Right hindlimb (tissue), 1 donor: ENCODE measurements around the gene ABHD6.
"Not testable (repeated sequence)": the region's sequence is repeated elsewhere in the genome, so short reads cannot be mapped to it uniquely, and the experiment has no call there.

ENCODE experiments used
- DNase-seq: peaks from one replicate; pipeline ENCODE4 v3.0.0-alpha.2; 2018

ABHD6 gene

DNA sequence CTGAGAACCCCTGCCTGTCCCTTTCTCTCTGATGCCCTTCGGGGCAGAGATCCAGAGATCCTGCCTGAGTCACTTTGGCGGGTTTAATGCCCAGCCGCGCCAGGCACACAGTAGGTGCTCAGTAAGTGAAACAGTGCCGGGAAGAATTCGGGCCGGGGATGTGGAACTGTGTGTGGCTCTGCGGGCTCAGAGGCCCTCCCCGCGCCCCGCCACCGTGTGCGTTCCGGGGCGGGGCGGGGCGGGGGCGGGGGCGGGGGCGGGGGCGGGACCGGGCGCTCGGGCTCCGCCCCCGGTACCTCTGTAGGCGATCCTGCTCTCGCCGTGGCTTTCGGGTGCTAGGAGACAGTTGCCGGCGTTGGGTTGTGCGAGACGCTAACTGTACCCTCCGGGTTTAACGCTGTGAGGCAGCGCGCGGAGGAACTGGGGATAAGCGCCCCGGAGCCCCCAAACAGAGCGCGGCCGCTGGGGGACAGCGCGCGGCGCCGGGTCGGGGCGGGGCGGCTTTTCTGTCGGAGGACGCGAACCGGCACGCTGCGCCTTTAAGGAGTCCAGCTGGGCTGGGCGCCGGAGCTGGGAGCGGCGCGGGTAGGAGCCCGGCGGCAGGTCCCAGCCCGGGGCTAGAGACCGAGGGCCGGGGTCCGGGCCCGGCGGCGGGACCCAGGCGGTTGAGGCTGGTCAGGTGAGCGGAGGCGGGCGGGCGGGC, at the start of gene ABHD6:
Gene ABHD6 (plus strand): TSS at position 555 of the 703 bp plus-strand sequence. CDS start 18,795 bp downstream, outside the sequence.
- peak; percentile 86 for DNase-seq

DNA sequence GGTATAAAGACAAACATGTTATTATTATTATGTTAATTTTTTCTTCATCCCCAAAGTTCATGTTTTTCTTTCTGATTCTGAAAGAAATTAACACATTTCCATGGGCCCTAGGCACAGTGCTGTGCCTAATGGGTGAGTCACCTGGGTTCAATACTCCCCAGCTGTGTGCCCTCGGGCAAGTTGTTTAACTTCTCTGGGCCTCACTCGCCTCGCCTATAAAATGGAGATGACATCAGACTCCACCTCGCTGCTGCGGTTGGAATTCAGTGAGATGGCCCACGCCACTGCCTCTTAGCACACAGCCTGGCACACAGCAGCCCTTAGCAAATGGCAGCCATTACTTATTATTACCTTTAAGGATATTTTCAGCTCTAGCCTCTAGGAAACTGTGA, 49.4 kb upstream of the ABHD6 start:
- DNase-seq: no peak

- no peak for DNase-seq
These were observed 48.6 kb upstream of the ABHD6 start for GRCh38 chr3:58188921-58189451.

DNA sequence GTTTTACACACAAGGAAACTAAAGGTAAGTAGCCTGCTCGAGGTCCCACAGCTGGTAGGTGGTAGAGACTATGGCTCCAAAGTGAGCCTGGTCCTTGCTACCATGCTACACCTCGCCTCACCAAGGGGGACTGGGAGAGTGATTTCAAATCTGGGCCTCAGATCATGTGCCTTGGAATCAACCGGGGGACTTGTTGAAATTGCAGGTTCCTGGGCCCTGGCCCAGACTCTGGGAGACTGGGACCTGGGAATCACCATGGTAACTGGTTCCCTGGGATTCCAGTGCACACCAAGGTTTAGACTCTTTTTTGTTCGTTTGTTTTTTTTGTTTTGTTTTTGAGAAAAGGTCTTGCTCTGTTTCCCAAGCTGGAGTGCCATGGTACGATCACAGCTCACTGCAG, 47.9 kb upstream of the ABHD6 start:
- no peak for DNase-seq

DNA sequence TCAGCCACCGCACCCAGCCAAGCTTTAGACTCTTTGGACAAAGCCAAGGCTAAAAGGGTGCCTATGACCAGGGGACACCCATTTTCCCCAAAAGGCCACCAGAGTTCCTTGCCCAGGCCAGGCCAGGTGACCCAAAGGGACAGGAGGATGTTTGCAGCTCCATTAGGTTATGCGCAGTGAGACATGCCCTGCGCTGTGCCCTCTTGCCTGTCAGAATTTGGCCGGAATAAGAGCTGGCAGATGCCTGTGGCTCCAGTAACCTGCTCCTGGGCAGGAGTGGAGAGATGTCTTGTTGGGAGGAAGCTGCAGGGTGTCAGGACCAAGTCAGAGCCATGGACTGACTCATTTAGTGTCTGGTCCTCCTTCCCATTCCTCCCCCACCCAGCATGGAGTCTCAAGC, 47.3 kb upstream of the ABHD6 start:
- no peak for DNase-seq

DNA sequence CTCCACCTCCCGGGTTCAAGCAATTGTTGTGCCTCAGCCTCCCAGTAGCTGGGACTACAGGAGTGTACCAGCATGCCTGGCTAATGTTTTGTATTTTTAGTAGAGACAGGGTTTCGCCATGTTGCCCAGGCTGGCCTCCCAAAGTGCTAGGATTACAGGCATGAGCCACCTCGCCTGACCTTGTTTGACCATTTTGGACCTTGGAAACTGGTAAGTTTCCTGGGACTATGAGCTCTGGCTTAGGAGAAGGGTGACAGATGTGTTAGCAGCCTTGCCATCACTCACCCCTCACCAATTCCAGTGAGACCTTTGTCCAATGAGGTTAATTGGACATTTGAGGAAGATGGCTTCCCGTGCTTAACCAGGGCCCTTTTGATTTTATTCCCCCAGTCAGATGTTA, 46.7 kb upstream of the ABHD6 start:
- DNase-seq: no peak

GRCh38 chr3:58191361-58191991, 46.1 kb upstream of the ABHD6 start:
- no peak for DNase-seq

DNA sequence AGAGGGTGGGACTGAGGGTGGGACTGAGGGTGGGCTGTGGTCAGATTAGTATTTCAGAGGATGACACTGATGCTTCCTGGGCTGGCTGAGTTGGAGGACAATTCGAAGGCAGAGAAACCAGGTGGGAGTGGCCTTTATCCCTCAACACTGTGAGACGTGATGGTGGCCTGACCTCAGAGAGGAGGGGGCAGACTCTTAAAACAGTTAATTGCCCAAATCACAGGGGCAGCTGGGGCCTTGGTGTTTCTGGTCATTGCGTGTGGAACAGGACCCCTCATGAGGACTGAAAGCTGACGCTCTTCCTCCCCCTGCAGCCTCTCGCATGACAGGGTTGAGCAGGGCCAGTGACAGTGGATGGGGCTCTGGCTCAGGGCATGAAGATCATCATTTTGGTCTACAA, 45.5 kb upstream of the ABHD6 start:
- DNase-seq: no peak

- no peak for DNase-seq
These were observed 43.7 kb upstream of the ABHD6 start for GRCh38 chr3:58193682-58194407.

DNA sequence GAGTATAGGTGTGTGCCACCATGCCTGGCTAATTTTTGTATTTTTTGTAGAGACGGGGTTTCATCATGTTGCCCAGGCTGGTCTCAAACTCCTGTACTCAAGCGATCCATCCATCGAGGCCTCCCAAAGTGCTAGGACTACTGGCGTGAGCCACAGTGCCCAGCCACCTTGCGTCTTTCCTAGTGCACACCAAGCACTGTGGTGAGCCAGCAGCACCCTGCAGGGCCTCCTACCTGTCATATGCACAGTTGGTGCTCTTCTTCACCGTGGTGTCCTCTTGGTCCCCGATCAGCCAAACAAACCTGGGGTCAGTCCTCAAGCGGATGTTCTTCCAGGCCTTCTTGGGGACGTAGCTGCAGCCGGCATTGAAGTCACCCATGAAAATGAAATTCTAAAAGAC, 40.0 kb upstream of the ABHD6 start:
- DNase-seq: no peak

DNA sequence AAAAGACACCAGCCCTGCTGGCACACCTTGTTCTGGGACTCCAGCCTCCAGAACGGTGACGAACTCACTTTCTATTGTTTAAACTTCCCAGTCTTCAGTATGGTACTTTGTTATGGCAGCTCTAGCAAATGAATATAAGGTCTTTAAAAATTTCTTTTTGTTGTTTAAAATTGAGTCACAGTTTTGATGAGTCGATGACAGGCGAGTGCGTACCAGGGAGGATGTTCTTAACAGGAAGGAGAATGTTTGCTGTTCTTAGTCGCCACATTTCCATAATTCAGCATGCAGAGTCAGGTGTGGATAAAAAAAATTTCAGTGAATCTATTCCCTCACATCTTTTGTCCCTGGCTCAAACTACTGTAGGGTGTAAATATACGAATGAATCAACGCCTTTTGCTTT, 39.2 kb upstream of the ABHD6 start:
- no peak for DNase-seq

GRCh38 chr3:58198804-58199203, 38.8 kb upstream of the ABHD6 start:
- DNase-seq: no peak

DNA sequence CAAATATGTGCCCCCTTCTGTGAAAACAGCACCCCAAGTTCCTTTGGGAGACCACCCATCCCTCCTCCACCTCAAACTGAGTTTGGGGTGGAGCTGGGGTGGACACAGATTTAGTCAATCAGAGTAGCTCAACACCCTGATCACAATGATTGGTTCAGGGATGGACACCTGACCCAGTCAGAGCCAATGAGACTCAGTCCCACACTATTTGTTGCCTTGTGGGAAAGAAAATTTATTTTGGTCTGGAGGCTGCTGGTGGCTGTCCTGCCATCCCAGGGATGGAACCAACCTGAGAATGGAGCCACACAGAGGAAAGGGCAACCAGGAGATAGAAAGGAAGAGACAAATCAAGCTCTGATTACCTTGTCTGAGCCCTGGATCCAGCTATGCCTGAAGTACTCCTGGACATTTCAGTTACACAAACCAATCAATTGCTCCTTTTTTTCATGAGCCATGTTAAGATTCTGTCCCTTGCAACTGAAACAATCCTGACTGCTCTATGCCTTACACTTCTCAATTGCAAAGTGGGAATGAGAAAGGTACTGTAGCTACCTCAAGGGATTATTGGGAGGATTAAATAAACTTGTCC, 37.4 kb upstream of the ABHD6 start:
- DNase-seq: no peak

- DNase-seq: no peak
These were observed 36.7 kb upstream of the ABHD6 start for GRCh38 chr3:58200846-58201355.

DNA sequence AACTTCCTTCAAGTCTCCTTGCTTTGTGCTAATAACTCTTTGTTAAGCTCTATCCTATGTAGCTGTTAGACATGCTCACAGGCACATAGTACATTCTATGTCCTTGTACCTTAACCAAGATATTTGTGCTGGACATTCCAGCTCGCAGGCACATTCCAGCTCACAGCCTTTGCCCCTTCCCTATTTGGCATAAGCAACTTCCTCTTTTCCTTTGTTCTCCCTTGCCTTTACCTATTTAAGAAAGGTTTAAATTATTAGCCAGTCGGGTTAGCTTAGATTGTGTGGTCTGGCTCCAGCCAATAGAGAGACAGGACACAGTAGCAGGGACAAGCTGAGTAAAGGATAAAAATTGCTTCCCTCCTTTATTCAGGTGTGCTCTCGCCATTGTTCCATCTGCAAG, 36.1 kb upstream of the ABHD6 start:
- DNase-seq: not testable (repeated sequence)

GRCh38 chr3:58202917-58203360, 34.7 kb upstream of the ABHD6 start:
- DNase-seq: no peak

DNA sequence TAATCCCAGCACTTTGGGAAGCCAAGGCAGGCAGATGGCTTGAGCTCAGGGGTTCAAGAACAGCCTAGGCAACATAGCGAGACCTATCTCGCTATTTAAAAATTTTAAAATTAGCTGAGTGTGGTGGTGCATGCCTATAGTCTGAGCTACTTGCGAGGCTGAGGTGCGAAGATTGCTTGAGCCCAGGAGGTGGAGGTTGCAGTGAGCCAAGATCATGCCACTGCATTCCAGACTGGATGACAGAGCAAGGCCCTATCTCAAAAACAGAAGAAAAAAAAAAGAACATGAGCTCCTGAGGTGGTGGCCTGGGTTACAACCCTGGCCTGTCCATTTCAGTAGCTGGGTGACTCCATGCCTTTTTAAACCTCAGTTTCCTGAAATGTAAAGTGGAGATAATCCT, 34.1 kb upstream of the ABHD6 start:
- no peak for DNase-seq

GRCh38 chr3:58204720-58205119, 32.9 kb upstream of the ABHD6 start:
- no peak for DNase-seq

- no peak for DNase-seq
These were observed 31.6 kb upstream of the ABHD6 start for GRCh38 chr3:58205981-58206380.

- no peak for DNase-seq
These were observed 31.1 kb upstream of the ABHD6 start for GRCh38 chr3:58206406-58207011.

GRCh38 chr3:58207954-58208353, 29.6 kb upstream of the ABHD6 start:
- DNase-seq: no peak

- DNase-seq: no peak
These were observed 27.7 kb upstream of the ABHD6 start for GRCh38 chr3:58209933-58210332.
